HCT116 (cell line): ENCODE data around the gene SYTL2. TPM values are rescaled to one million over a fixed set of nuclear protein-coding genes. Genes with fewer than 3 reads are reported as not detected.

Source experiments
- ATAC-seq: fragments of 200-7000 bp; cut with Tn5 transposase; 2 replicates; pipeline ENCODE4 v1.9.1; 2020; ENCODE audit warnings: mild to moderate bottlenecking, moderate library complexity
- BruUV-seq: library from RNA; stranded (reverse); fragments of 400-500 nt; replicated peaks from 2 replicates; lab custom pipeline; 2021; lab: Mats Ljungman, UMichigan
- CTCF ChIA-PET: fragments of 300-600 bp; sonication (Branson Sonifier 250); formaldehyde crosslinking; loops from one replicate; lab custom pipeline; 2021; ENCODE audit warnings: antibody characterized with exemption; lab: Charles Lee
- POLR2A ChIA-PET: fragments of 300-600, 350-600 bp; sonication (Branson Sonifier 250); formaldehyde crosslinking; loops from one replicate; lab custom pipeline; 2021; ENCODE audit warnings: antibody characterized with exemption; lab: Charles Lee
- RAD21 ChIA-PET, 2 experiments: fragments of 300-600 bp; sonication (Branson Sonifier 250); formaldehyde crosslinking; loops; one replicate each; lab custom pipeline; 2023; ENCODE audit warnings: low total read pairs in 2 of 2; ENCODE audit not compliant: uncharacterized antibody in 2 of 2, unreplicated experiment in 2 of 2, low non-redundant PET in 1 of 2; lab: Charles Lee
- DNase-seq: peaks from one replicate; pipeline ENCODE4 v3.0.0-alpha.2; 2010; ENCODE audit warnings: low read depth, low spot score
- H2AFZ ChIP-seq: fragments of 200-600 bp; shearing (Covaris generic), sonication (generic); 2 replicates; pipeline ENCODE4 v1.6.1; 2017; ENCODE audit warnings: low read depth, mixed run types, mixed read lengths, antibody characterized with exemption, low read length; ENCODE audit not compliant: poor library complexity, severe bottlenecking
- H3K27ac ChIP-seq: 2 replicates; pipeline ENCODE4 v1.5.1; 2012; ENCODE audit warnings: low read depth, low read length
- H3K27me3 ChIP-seq: fragments of 200-600 bp; sonication (generic); 2 replicates; pipeline ENCODE4 v1.6.1; 2016; ENCODE audit warnings: mixed run types, low read length, mixed read lengths; ENCODE audit not compliant: insufficient read depth
- H3K36me3 ChIP-seq, 2 experiments: fragments of 200-500 bp in 1 of 2; fragments of 200-600 bp in 1 of 2; sonication (Bioruptor generic) in 1 of 2; sonication (generic) in 1 of 2; 2 replicates each; pipeline versions ENCODE4 v1.5.1 to v1.6.1; 2014 to 2016; ENCODE audit warnings: low read length in 2 of 2, inconsistent platforms in 1 of 2, mixed read lengths in 1 of 2, mixed run types in 1 of 2; ENCODE audit not compliant: insufficient read depth in 2 of 2, control insufficient read depth in 1 of 2
- H3K4me1 ChIP-seq, 2 experiments: fragments of 200-600 bp in 1 of 2; sonication (generic) in 1 of 2; 2 replicates each; pipeline versions ENCODE4 v1.5.1 to v1.6.1; 2012 to 2017; ENCODE audit warnings: low read length in 2 of 2, inconsistent platforms in 1 of 2, mild to moderate bottlenecking in 1 of 2, mixed read lengths in 1 of 2, mixed run types in 1 of 2, moderate library complexity in 1 of 2; ENCODE audit not compliant: insufficient read depth in 2 of 2, control insufficient read depth in 1 of 2
- H3K4me2 ChIP-seq: fragments of 200-600 bp; sonication (generic); 2 replicates; pipeline ENCODE4 v1.6.1; 2017; ENCODE audit warnings: mixed run types, low read length, mixed read lengths
- H3K4me3 ChIP-seq, 2 experiments: fragments of 200-600 bp in 1 of 2; sonication (generic) in 1 of 2; replicated peaks in 1 of 2; 2 replicates each; pipeline ENCODE4 v1.5.1; 2011 to 2016; ENCODE audit warnings: low read length in 2 of 2, control low read depth in 1 of 2, low read depth in 1 of 2, mild to moderate bottlenecking in 1 of 2, mixed read lengths in 1 of 2, mixed run types in 1 of 2
- H3K79me2 ChIP-seq: fragments of 200-600 bp; sonication (generic); 2 replicates; pipeline ENCODE4 v1.6.1; 2017; ENCODE audit warnings: mild to moderate bottlenecking, mixed run types, low read length, moderate library complexity, mixed read lengths; ENCODE audit not compliant: insufficient read depth
- H3K9ac ChIP-seq: fragments of 200-600 bp; sonication (generic); 2 replicates; pipeline ENCODE4 v1.6.1; 2016; ENCODE audit warnings: low read length, mixed read lengths
- H3K9me2 ChIP-seq: fragments of 200-600 bp; sonication (generic), shearing (Covaris generic); 2 replicates; pipeline ENCODE4 v1.6.1; 2017; ENCODE audit warnings: mixed run types, mild to moderate bottlenecking, moderate library complexity; ENCODE audit not compliant: insufficient read depth
- H3K9me3 ChIP-seq, 2 experiments: fragments of 200-500 bp in 1 of 2; fragments of 200-600 bp in 1 of 2; sonication (Bioruptor generic) in 1 of 2; sonication (generic) in 1 of 2; 2 replicates each; pipeline ENCODE4 v1.6.1; 2014 to 2017; ENCODE audit warnings: low read length in 2 of 2, mixed read lengths in 2 of 2, inconsistent platforms in 1 of 2, low read depth in 1 of 2, mild to moderate bottlenecking in 1 of 2, mixed run types in 1 of 2, moderate library complexity in 1 of 2; ENCODE audit not compliant: control insufficient read depth in 1 of 2, insufficient read depth in 1 of 2
- H4K20me1 ChIP-seq: fragments of 200-600 bp; sonication (generic), shearing (Covaris generic); 2 replicates; pipeline ENCODE4 v1.6.1; 2017; ENCODE audit warnings: mixed run types, mild to moderate bottlenecking, moderate library complexity; ENCODE audit not compliant: insufficient read depth
- ATF3 ChIP-seq: IDR thresholded peaks from 2 replicates; pipeline ENCODE4 v1.6.1; 2012
- CBX3 ChIP-seq: IDR thresholded peaks from 2 replicates; pipeline ENCODE4 v1.6.1; 2012; ENCODE audit warnings: low read depth
- CEBPB ChIP-seq: IDR thresholded peaks from 2 replicates; pipeline ENCODE4 v1.6.1; 2012; ENCODE audit warnings: low read depth
- EGR1 ChIP-seq: IDR thresholded peaks from 2 replicates; pipeline ENCODE4 v1.6.1; 2012; ENCODE audit warnings: low read depth
- EZH2 ChIP-seq: fragments of 200-600 bp; sonication (generic); IDR thresholded peaks from 2 replicates; pipeline ENCODE4 v1.6.1; 2017; ENCODE audit warnings: antibody characterized with exemption, mixed run types
- EZH2phosphoT487 ChIP-seq: fragments of 200-600 bp; IDR thresholded peaks from 2 replicates; pipeline ENCODE4 v1.6.1; 2018; ENCODE audit warnings: antibody characterized with exemption, borderline replicate concordance
- FOSL1 ChIP-seq: IDR thresholded peaks from 2 replicates; pipeline ENCODE4 v1.6.1; 2012; ENCODE audit warnings: low read depth
- JUND ChIP-seq: IDR thresholded peaks from 2 replicates; pipeline ENCODE4 v1.6.1; 2012
- POLR2A ChIP-seq: IDR thresholded peaks from 2 replicates; pipeline ENCODE4 v1.7.0; 2011; ENCODE audit warnings: borderline replicate concordance; ENCODE audit not compliant: insufficient read depth, insufficient read length; ENCODE audit errors: extremely low read depth
- POLR2AphosphoS5 ChIP-seq: IDR thresholded peaks from 2 replicates; pipeline ENCODE4 v1.6.1; 2011; ENCODE audit warnings: mild to moderate bottlenecking, low read depth, low read length, moderate library complexity
- SIN3A ChIP-seq: IDR thresholded peaks from 2 replicates; pipeline ENCODE4 v1.6.1; 2012; ENCODE audit warnings: low read depth
- SRF ChIP-seq: IDR thresholded peaks from 2 replicates; pipeline ENCODE4 v1.6.1; 2012; ENCODE audit warnings: low read depth
- TCF7L2 ChIP-seq: IDR thresholded peaks from 2 replicates; pipeline ENCODE4 v1.7.0; 2011; ENCODE audit warnings: borderline replicate concordance, inconsistent platforms; ENCODE audit not compliant: insufficient read depth, insufficient read length; ENCODE audit errors: extremely low read depth
- YY1 ChIP-seq: IDR thresholded peaks from 2 replicates; pipeline ENCODE4 v1.6.1; 2011; ENCODE audit warnings: low read length, low read depth, moderate library complexity, mild to moderate bottlenecking; ENCODE audit not compliant: insufficient replicate concordance; ENCODE audit errors: extremely low read depth
- ZBTB33 ChIP-seq: IDR thresholded peaks from 2 replicates; pipeline ENCODE4 v1.6.1; 2011; ENCODE audit warnings: mild to moderate bottlenecking, low read length, moderate library complexity; ENCODE audit not compliant: insufficient replicate concordance; ENCODE audit errors: extremely low read depth
- ZFX ChIP-seq: fragments of 450-650 bp; IDR thresholded peaks from 2 replicates; pipeline ENCODE4 v1.6.1; 2017
- intact Hi-C: fragments of 100-400 bp; cut with micrococcal nuclease; formaldehyde crosslinking; loops from 2 replicates; pipeline ENCODE4 v1.10.0; 2022
- total RNA-seq: library from RNA; stranded (reverse); gene quantifications from one replicate; pipeline ENCODE4 v1.2.1, GENCODE V29; 2021; ENCODE audit not compliant: unreplicated experiment

The SYTL2 gene
- total RNA-seq, 1 experiment from 2014 or later: 12.6 TPM

- H3K9ac ChIP-seq: no peak overlapping the region
- no peaks in the 10 kb centered on the region for H3K9me2 ChIP-seq
- no peak overlapping the region for H3K27ac ChIP-seq
- H3K36me3 ChIP-seq: no peaks in the 10 kb centered on the region
- no peak overlapping the region for H2AFZ ChIP-seq
- DNase-seq: no peak
- no peak overlapping the region for H3K4me2 ChIP-seq
- H4K20me1 ChIP-seq: no peaks in the 10 kb centered on the region
- ChIA-PET RAD21 (no interaction called here), CTCF (no interaction called here), POLR2A (interaction anchor here (0.6 kb wide), 1 partner anchor 472 kb away, joined by 4 read pairs; no protein-coding TSS in a partner anchor)
- ATAC-seq: no peak
- no peaks in the 10 kb centered on the region for H3K79me2 ChIP-seq
- no peak overlapping the region for H3K4me3 ChIP-seq
- no peaks in the 10 kb centered on the region for H3K27me3 ChIP-seq
- no TSS peak for BruUV-seq
- no peaks in the 10 kb centered on the region for H3K9me3 ChIP-seq
- peaks cover 5 to 29% of the 10 kb centered on the region in 2 experiments for H3K4me1 ChIP-seq
- intact Hi-C loops: loop anchor here (10.0 kb wide), 1 partner anchor 127 kb away; no protein-coding TSS in a partner anchor
- TF ChIP-seq SRF (no peak), CBX3 (no peak), CEBPB (no peak), JUND (no peak), TCF7L2 (no peak), EZH2 (no peak), EGR1 (no peak), SIN3A (no peak), POLR2A (no peak), POLR2AphosphoS5 (no peak), FOSL1 (no peak), ATF3 (no peak), YY1 (no peak), ZFX (no peak), ZBTB33 (no peak), EZH2phosphoT487 (no peak)
Measured at GRCh38 chr11:85821636-85822035, 10.7 kb upstream of the SYTL2 start.
